Ectodermal cell (in vitro differentiated cells): Measurements from ENCODE around the gene TIMM10.

ENCODE experiments used
- H3K27ac ChIP-seq: 2 replicates; pipeline ENCODE4 v1.7.0; 2013; ENCODE audit warnings: mild to moderate bottlenecking, low read depth, low read length; ENCODE audit not compliant: insufficient read depth, poor library complexity, severe bottlenecking
- H3K27me3 ChIP-seq: 2 replicates; pipeline ENCODE4 v1.7.0; 2013; ENCODE audit warnings: mild to moderate bottlenecking, low read length; ENCODE audit not compliant: insufficient read depth, control insufficient read depth, poor library complexity, severe bottlenecking
- H3K36me3 ChIP-seq: one replicate; pipeline ENCODE4 v1.7.0; 2013; ENCODE audit warnings: low read length; ENCODE audit not compliant: control insufficient read depth, insufficient read depth
- H3K4me1 ChIP-seq: one replicate; pipeline ENCODE4 v1.7.0; 2013; ENCODE audit warnings: low read length; ENCODE audit not compliant: control insufficient read depth, insufficient read depth
- H3K4me3 ChIP-seq: 2 replicates; pipeline ENCODE4 v1.7.0; 2013; ENCODE audit warnings: low read depth, low read length, control low read depth; ENCODE audit not compliant: insufficient read depth
- H3K9me3 ChIP-seq: 2 replicates; pipeline ENCODE4 v1.7.0; 2013; ENCODE audit warnings: mild to moderate bottlenecking, low read length, moderate library complexity; ENCODE audit not compliant: control insufficient read depth
- WGBS, 2 experiments: methylation state at CpG; one replicate each; pipeline ENCODE4 v1.1.7; 2013; ENCODE audit warnings: missing lambda C conversion rate in 2 of 2; 5-methylcytosine and 5-hydroxymethylcytosine counted together

Gene TIMM10

GRCh38 chr11:57556041-57556440, 25.5 kb upstream of the TIMM10 start:
- WGBS, 2 experiments: 92 to 93% methylated on average over 8 of the region's 8 CpGs
- peaks cover 49% of the 10 kb centered on the region for H3K36me3 ChIP-seq

GRCh38 chr11:57555393-57555792, 24.8 kb upstream of the TIMM10 start:
- no peaks in the 10 kb centered on the region for H3K27me3 ChIP-seq
- H3K4me1 ChIP-seq: no peaks in the 10 kb centered on the region
- H3K4me3 ChIP-seq: no peak overlapping the region
- no peaks in the 10 kb centered on the region for H3K9me3 ChIP-seq
- no peak overlapping the region for H3K27ac ChIP-seq
- WGBS, 2 experiments: 90 to 100% methylated on average over 2 of the region's 2 CpGs
- H3K36me3 ChIP-seq: peaks cover 50% of the 10 kb centered on the region

More at GRCh38 chr11:57556041-57556440, 25.5 kb upstream of the TIMM10 start:
- no peaks in the 10 kb centered on the region for H3K9me3 ChIP-seq
- H3K27me3 ChIP-seq: no peaks in the 10 kb centered on the region
- no peak overlapping the region for H3K4me3 ChIP-seq
- no peaks in the 10 kb centered on the region for H3K4me1 ChIP-seq
- H3K27ac ChIP-seq: no peak overlapping the region

- WGBS, 2 experiments: 90 to 95% methylated on average over 5 of the region's 5 CpGs
- H3K4me1 ChIP-seq: peaks cover 2% of the 10 kb centered on the region
- H3K27me3 ChIP-seq: no peaks in the 10 kb centered on the region
- no peak overlapping the region for H3K27ac ChIP-seq
- peaks cover 46% of the 10 kb centered on the region for H3K36me3 ChIP-seq
- H3K9me3 ChIP-seq: no peaks in the 10 kb centered on the region
- no peak overlapping the region for H3K4me3 ChIP-seq
Measured at GRCh38 chr11:57552479-57552878, 21.9 kb upstream of the TIMM10 start.

GRCh38 chr11:57551941-57552340, 21.4 kb upstream of the TIMM10 start:
- H3K9me3 ChIP-seq: no peaks in the 10 kb centered on the region
- H3K27me3 ChIP-seq: no peaks in the 10 kb centered on the region
- no peak overlapping the region for H3K27ac ChIP-seq
- WGBS, 2 experiments: 96 to 97% methylated on average over 4 of the region's 4 CpGs
- no peak overlapping the region for H3K4me3 ChIP-seq
- H3K36me3 ChIP-seq: peaks cover 42% of the 10 kb centered on the region
- H3K4me1 ChIP-seq: peaks cover 3% of the 10 kb centered on the region

GRCh38 chr11:57549983-57550382, 19.4 kb upstream of the TIMM10 start:
- WGBS, 2 experiments: 88 to 89% methylated on average over 8 of the region's 8 CpGs
- Histone ChIP-seq H3K27ac (no peak overlapping the region), H3K9me3 (no peaks in the 10 kb centered on the region), H3K4me1 (peaks cover 3% of the 10 kb centered on the region), H3K36me3 (peaks cover 26% of the 10 kb centered on the region), H3K4me3 (no peak overlapping the region), H3K27me3 (no peaks in the 10 kb centered on the region)

GRCh38 chr11:57547854-57548377, 17.4 kb upstream of the TIMM10 start:
- H3K27me3 ChIP-seq: no peaks in the 10 kb centered on the region
- H3K27ac ChIP-seq: no peak overlapping the region
- 92 to 94% methylated on average over 6 of the region's 6 CpGs for WGBS, 2 experiments
- no peaks in the 10 kb centered on the region for H3K9me3 ChIP-seq
- H3K36me3 ChIP-seq: peaks cover 11% of the 10 kb centered on the region
- peaks cover 3% of the 10 kb centered on the region for H3K4me1 ChIP-seq
- H3K4me3 ChIP-seq: no peak overlapping the region

- H3K4me3 ChIP-seq: no peak overlapping the region
- WGBS, 2 experiments: 55 to 57% methylated on average over 5 of the region's 5 CpGs
- H3K27me3 ChIP-seq: no peaks in the 10 kb centered on the region
- H3K27ac ChIP-seq: peak overlapping the region; percentile 8
- H3K36me3 ChIP-seq: peaks cover 8% of the 10 kb centered on the region
- H3K9me3 ChIP-seq: no peaks in the 10 kb centered on the region
- H3K4me1 ChIP-seq: peaks cover 3% of the 10 kb centered on the region
Measured at GRCh38 chr11:57546869-57547475, 16.4 kb upstream of the TIMM10 start.

- Histone ChIP-seq H3K4me3 (no peak overlapping the region), H3K9me3 (no peaks in the 10 kb centered on the region), H3K4me1 (peaks cover 3% of the 10 kb centered on the region), H3K27ac (no peak overlapping the region), H3K27me3 (no peaks in the 10 kb centered on the region), H3K36me3 (peaks cover 8% of the 10 kb centered on the region)
- 97 to 98% methylated on average over 7 of the region's 7 CpGs for WGBS, 2 experiments
Measured at GRCh38 chr11:57546451-57546850, 15.9 kb upstream of the TIMM10 start.

- peaks cover 3% of the 10 kb centered on the region for H3K4me1 ChIP-seq
- peaks cover 8% of the 10 kb centered on the region for H3K36me3 ChIP-seq
- no peak overlapping the region for H3K27ac ChIP-seq
- 92 to 95% methylated on average over 13 of the region's 13 CpGs for WGBS, 2 experiments
- H3K4me3 ChIP-seq: no peak overlapping the region
- no peaks in the 10 kb centered on the region for H3K9me3 ChIP-seq
- no peaks in the 10 kb centered on the region for H3K27me3 ChIP-seq
Measured at GRCh38 chr11:57545883-57546282, 15.3 kb upstream of the TIMM10 start.

GRCh38 chr11:57544566-57544965, 14.0 kb upstream of the TIMM10 start:
- no peak overlapping the region for H3K4me3 ChIP-seq
- H3K27me3 ChIP-seq: no peaks in the 10 kb centered on the region
- no peaks in the 10 kb centered on the region for H3K36me3 ChIP-seq
- no peaks in the 10 kb centered on the region for H3K9me3 ChIP-seq
- 94 to 95% methylated on average over 6 of the region's 6 CpGs for WGBS, 2 experiments
- H3K27ac ChIP-seq: no peak overlapping the region
- peaks cover 3% of the 10 kb centered on the region for H3K4me1 ChIP-seq
